Activated CD4-positive, alpha-beta T cell treated with anti-CD3 and anti-CD28 coated beads for 36 hours (primary cell): ENCODE data around the gene BRI3. TPM values are rescaled to one million over a fixed set of nuclear protein-coding genes. Genes with fewer than 3 reads are reported as not detected.
"Not testable (repeated sequence)": the region's sequence is repeated elsewhere in the genome, so short reads cannot be mapped to it uniquely, and the experiment has no call there.

Source experiments
- ATAC-seq: fragments of 200-7000 bp; cut with Tn5 transposase; one replicate; pipeline ENCODE4 v1.10.0; 2021; ENCODE audit warnings: mild to moderate bottlenecking, moderate library complexity
- CTCF ChIA-PET: fragments of 350-600 bp; sonication (Branson Sonifier 250); formaldehyde crosslinking; loops from one replicate; lab custom pipeline; 2021; ENCODE audit warnings: antibody characterized with exemption; lab: Charles Lee
- POLR2A ChIA-PET: fragments of 350-600 bp; sonication (Branson Sonifier 250); formaldehyde crosslinking; loops from one replicate; lab custom pipeline; 2021; ENCODE audit warnings: antibody characterized with exemption, inconsistent platforms; lab: Charles Lee
- DNase-seq: peaks from one replicate; pipeline ENCODE4 v3.0.0-alpha.2; 2020
- H3K27ac Mint-ChIP-seq: one replicate; pipeline ENCODE4 v1.8.0; 2021; ENCODE audit warnings: mixed read lengths
- H3K27me3 Mint-ChIP-seq: one replicate; pipeline ENCODE4 v1.8.0; 2021; ENCODE audit warnings: mixed read lengths
- H3K36me3 Mint-ChIP-seq: one replicate; pipeline ENCODE4 v1.8.0; 2021; ENCODE audit warnings: low read depth, mixed read lengths
- H3K4me1 Mint-ChIP-seq: one replicate; pipeline ENCODE4 v1.8.0; 2021; ENCODE audit warnings: mixed read lengths
- H3K4me3 Mint-ChIP-seq: one replicate; pipeline ENCODE4 v1.8.0; 2021; ENCODE audit warnings: mild to moderate bottlenecking, moderate library complexity, mixed read lengths
- H3K9me3 Mint-ChIP-seq: one replicate; pipeline ENCODE4 v1.8.0; 2021; ENCODE audit warnings: low read depth, mixed read lengths
- intact Hi-C, 2 experiments: fragments of 100-400 bp; cut with DNase I in 1 of 2; cut with micrococcal nuclease in 1 of 2; formaldehyde crosslinking; loops; one replicate each; pipeline versions ENCODE4 v1.14.2 to v1.15.1; 2022 to 2024; cut with DNase I, micrococcal nuclease
- total RNA-seq, 2 experiments: library from RNA; stranded (reverse); gene quantifications; one replicate each; pipeline ENCODE4 v1.2.3, GENCODE V29; 2021

The BRI3 gene
- total RNA-seq, 2 experiments from 2014 or later: 45.1 to 47.6 TPM

DNA sequence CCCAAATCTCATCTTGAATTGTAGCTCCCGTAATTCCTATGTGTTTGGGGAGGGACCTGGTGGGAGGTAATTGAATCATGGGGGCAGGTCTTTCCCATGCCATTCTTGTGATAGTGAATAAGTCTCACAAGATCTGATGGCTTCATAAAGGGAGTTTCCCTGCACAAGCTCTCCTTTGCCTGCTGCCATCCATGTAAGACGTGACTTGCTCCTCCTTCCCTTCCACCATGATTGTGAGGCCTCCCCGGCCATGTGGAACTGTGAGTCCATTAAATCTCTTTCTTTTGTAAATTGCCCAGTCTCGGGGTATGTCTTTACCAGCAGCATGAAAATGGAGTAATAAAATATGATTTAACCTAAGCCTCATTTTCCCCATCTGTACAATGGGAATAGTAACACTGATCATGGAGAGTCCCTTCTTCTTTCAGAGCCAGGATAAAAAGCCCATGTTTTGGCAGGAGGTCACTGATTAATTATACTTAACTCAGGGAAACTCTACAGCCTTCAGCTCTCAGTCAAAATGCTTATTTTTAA is 34.6 kb downstream of the BRI3 start:
- H3K4me1 Mint-ChIP-seq, POLR2A ChIA-PET, DNase-seq, H3K4me3 Mint-ChIP-seq, ATAC-seq, intact Hi-C loops, H3K36me3 Mint-ChIP-seq, H3K9me3 Mint-ChIP-seq, H3K27me3 Mint-ChIP-seq, H3K27ac Mint-ChIP-seq, CTCF ChIA-PET: not testable (repeated sequence)

- POLR2A ChIA-PET: no interaction called here
- no peak overlapping the region for H3K27ac Mint-ChIP-seq
- CTCF ChIA-PET: no interaction called here
- peaks cover 4% of the 10 kb centered on the region for H3K27me3 Mint-ChIP-seq
- H3K4me3 Mint-ChIP-seq: no peak overlapping the region
- ATAC-seq (no peak), DNase-seq (no peak)
- H3K4me1 Mint-ChIP-seq: no peaks in the 10 kb centered on the region
- intact Hi-C loops: no loop called here
- H3K36me3 Mint-ChIP-seq: no peaks in the 10 kb centered on the region
- no peaks in the 10 kb centered on the region for H3K9me3 Mint-ChIP-seq
These were observed 36.0 kb downstream of the BRI3 start for GRCh38 chr7:98317366-98318040.

- CTCF ChIA-PET: no interaction called here
- POLR2A ChIA-PET: no interaction called here
- Mint-ChIP-seq H3K4me1 (no peaks in the 10 kb centered on the region), H3K9me3 (no peaks in the 10 kb centered on the region), H3K27me3 (peaks cover 12% of the 10 kb centered on the region), H3K4me3 (no peak overlapping the region), H3K27ac (no peak overlapping the region), H3K36me3 (no peaks in the 10 kb centered on the region)
- intact Hi-C loops: no loop called here
- DNase-seq (no peak), ATAC-seq (no peak)
These were observed 37.7 kb downstream of the BRI3 start for GRCh38 chr7:98319176-98319575.

GRCh38 chr7:98321301-98321700 is 39.8 kb downstream of the BRI3 start:
- intact Hi-C loops: no loop called here
- DNase-seq (no peak), ATAC-seq (no peak)
- Mint-ChIP-seq H3K27ac (no peak overlapping the region), H3K27me3 (peaks cover 12% of the 10 kb centered on the region), H3K4me3 (no peak overlapping the region), H3K4me1 (no peaks in the 10 kb centered on the region), H3K9me3 (no peaks in the 10 kb centered on the region), H3K36me3 (no peaks in the 10 kb centered on the region)
- CTCF ChIA-PET: no interaction called here
- POLR2A ChIA-PET: no interaction called here

DNA sequence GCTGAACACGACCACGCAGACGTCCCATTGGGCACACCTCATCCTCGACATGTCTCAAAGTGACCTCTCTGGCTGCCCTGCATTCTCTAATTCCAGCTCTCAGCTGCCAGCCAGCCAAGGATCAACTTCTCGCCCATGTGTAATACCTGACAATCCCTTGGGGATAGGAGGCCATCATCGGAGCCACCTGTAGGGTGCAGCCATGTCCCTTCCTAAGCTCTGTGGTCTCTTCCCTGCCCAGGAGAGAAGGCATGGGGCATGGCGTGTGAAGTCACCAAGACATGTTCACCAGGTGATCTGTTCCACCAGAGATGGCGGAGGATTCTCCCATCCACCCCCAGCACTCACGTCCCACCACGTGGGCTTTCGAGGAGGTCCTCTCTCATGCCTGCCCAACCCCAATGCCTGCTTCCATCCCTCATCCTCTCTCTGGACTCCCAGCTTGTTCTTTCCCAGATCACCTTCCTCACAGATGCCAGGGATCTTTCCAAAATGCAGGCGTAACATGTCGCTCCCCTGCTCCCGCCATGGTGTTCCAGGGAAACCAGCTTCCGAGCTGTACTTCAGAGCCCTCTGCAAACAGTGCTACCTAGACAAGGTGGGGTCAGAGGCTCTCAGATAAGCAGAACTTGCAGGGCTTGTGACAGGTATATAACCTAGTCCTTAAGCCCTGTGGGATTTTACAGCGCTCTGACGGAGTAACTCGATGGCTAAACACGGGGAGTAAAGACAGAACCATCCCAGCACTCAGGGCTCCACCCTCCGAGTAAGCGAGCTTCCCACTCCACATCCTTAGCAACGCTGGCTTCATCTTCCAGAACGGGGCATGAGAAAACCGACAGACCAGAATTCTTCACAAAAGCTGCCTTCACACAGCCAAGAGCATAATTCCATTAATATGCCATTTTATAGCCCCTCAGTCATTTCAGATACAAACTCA is 41.1 kb downstream of the BRI3 start:
- DNase-seq: no peak
- H3K9me3 Mint-ChIP-seq: no peaks in the 10 kb centered on the region
- peaks cover 14% of the 10 kb centered on the region for H3K27me3 Mint-ChIP-seq
- intact Hi-C loops: no loop called here
- H3K27ac Mint-ChIP-seq: no peak overlapping the region
- no peaks in the 10 kb centered on the region for H3K36me3 Mint-ChIP-seq
- ChIA-PET CTCF (no interaction called here), POLR2A (no interaction called here)
- H3K4me3 Mint-ChIP-seq: no peak overlapping the region
- no peaks in the 10 kb centered on the region for H3K4me1 Mint-ChIP-seq
- no peak for ATAC-seq

- H3K4me3 Mint-ChIP-seq: no peak overlapping the region
- no peak overlapping the region for H3K27ac Mint-ChIP-seq
- H3K4me1 Mint-ChIP-seq: no peaks in the 10 kb centered on the region
- no peaks in the 10 kb centered on the region for H3K9me3 Mint-ChIP-seq
- intact Hi-C loops: no loop called here
- peaks cover 14% of the 10 kb centered on the region for H3K27me3 Mint-ChIP-seq
- ATAC-seq (peak; percentile 58), DNase-seq (peak; percentile 13)
- CTCF ChIA-PET: interaction anchor here (1.1 kb wide), 1 partner anchor 18 kb away, joined by 3 read pairs; no protein-coding TSS in a partner anchor
- no peaks in the 10 kb centered on the region for H3K36me3 Mint-ChIP-seq
- POLR2A ChIA-PET: no interaction called here
These were observed 42.3 kb downstream of the BRI3 start for GRCh38 chr7:98323597-98324322.

GRCh38 chr7:98324782-98325181 is 43.3 kb downstream of the BRI3 start:
- Mint-ChIP-seq H3K36me3 (no peaks in the 10 kb centered on the region), H3K27ac (no peak overlapping the region), H3K4me3 (no peak overlapping the region), H3K4me1 (no peaks in the 10 kb centered on the region), H3K27me3 (peaks cover 14% of the 10 kb centered on the region), H3K9me3 (no peaks in the 10 kb centered on the region)
- ATAC-seq (no peak), DNase-seq (no peak)
- intact Hi-C loops: no loop called here
- POLR2A ChIA-PET: no interaction called here
- CTCF ChIA-PET: no interaction called here

- POLR2A ChIA-PET: no interaction called here
- DNase-seq (no peak), ATAC-seq (no peak)
- no peak overlapping the region for H3K27ac Mint-ChIP-seq
- intact Hi-C loops: no loop called here
- H3K4me1 Mint-ChIP-seq: no peaks in the 10 kb centered on the region
- H3K36me3 Mint-ChIP-seq: no peaks in the 10 kb centered on the region
- H3K4me3 Mint-ChIP-seq: no peak overlapping the region
- CTCF ChIA-PET: interaction anchor here (0.6 kb wide), 1 partner anchor 1252 kb away, joined by 3 read pairs; no protein-coding TSS in a partner anchor
- H3K9me3 Mint-ChIP-seq: peaks cover 3% of the 10 kb centered on the region
- H3K27me3 Mint-ChIP-seq: peaks cover 1% of the 10 kb centered on the region
These were observed 47.8 kb downstream of the BRI3 start for GRCh38 chr7:98329100-98329790.

- no peak overlapping the region for H3K27ac Mint-ChIP-seq
- no peak for DNase-seq
- no peaks in the 10 kb centered on the region for H3K36me3 Mint-ChIP-seq
- ChIA-PET CTCF (no interaction called here), POLR2A (no interaction called here)
- ATAC-seq: no peak
- intact Hi-C loops: no loop called here
- H3K4me3 Mint-ChIP-seq: no peak overlapping the region
- H3K4me1 Mint-ChIP-seq: no peaks in the 10 kb centered on the region
- H3K27me3 Mint-ChIP-seq: peaks cover 1% of the 10 kb centered on the region
- H3K9me3 Mint-ChIP-seq: peaks cover 3% of the 10 kb centered on the region
These were observed 48.4 kb downstream of the BRI3 start for GRCh38 chr7:98329791-98330373.

- ATAC-seq: no peak
- POLR2A ChIA-PET: no interaction called here
These were observed 49.5 kb downstream of the BRI3 start for GRCh38 chr7:98330926-98331529.

More at GRCh38 chr7:98330926-98331529, 49.5 kb downstream of the BRI3 start:
- H3K36me3 Mint-ChIP-seq: no peaks in the 10 kb centered on the region
- no peak overlapping the region for H3K27ac Mint-ChIP-seq
- H3K27me3 Mint-ChIP-seq: peaks cover 4% of the 10 kb centered on the region
- intact Hi-C loops: no loop called here
- no peak overlapping the region for H3K4me3 Mint-ChIP-seq
- H3K9me3 Mint-ChIP-seq: peaks cover 3% of the 10 kb centered on the region
- no peaks in the 10 kb centered on the region for H3K4me1 Mint-ChIP-seq
- CTCF ChIA-PET: interaction anchor here (0.6 kb wide), 1 partner anchor 27 kb away, joined by 3 read pairs; no protein-coding TSS in a partner anchor
- no peak for DNase-seq
